Stimulated activated CD8-positive, alpha-beta memory T cell treated with anti-CD3 and anti-CD28 coated beads, Interleukin-7, amount 100 ng/mL, for 4 hours (primary cell): ENCODE results near the gene SLC23A2.
"Not testable (repeated sequence)": the region's sequence is repeated elsewhere in the genome, so short reads cannot be mapped to it uniquely, and the experiment has no call there.

ENCODE experiments used
- DNase-seq, 2 donors: peaks; one replicate each; pipeline ENCODE4 v3.0.0-alpha.2; 2020; ENCODE audit warnings: low read depth in 2 of 2

The SLC23A2 gene

GRCh38 chr20:5008759-5009158 lies 7.4 kb upstream of the SLC23A2 start:
- no peak for DNase-seq

DNA sequence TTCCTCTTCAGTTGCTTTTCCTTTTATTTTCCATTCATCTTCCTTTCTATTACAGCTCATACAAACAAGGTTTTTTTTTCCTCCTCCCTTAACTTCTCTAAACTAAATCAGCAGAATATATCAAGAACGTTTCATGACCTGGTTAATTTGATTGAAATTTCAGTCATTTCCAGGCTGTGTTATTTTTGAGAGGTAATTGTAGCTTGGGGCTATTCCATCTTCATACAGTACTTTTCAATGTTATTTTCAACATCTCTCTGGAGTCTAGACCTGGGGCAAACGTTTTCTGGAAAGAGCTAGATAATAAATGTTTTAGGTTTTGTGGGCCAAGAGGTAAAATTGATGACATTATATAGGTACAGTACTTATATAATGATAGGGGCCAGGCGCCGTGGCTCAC lies 4.0 kb upstream of the SLC23A2 start:
- no peak for DNase-seq

GRCh38 chr20:5004825-5005224 lies 3.5 kb upstream of the SLC23A2 start:
- not testable (repeated sequence) for DNase-seq

- DNase-seq: no peak
Measured at GRCh38 chr20:5003626-5004025, 2.3 kb upstream of the SLC23A2 start.

DNA sequence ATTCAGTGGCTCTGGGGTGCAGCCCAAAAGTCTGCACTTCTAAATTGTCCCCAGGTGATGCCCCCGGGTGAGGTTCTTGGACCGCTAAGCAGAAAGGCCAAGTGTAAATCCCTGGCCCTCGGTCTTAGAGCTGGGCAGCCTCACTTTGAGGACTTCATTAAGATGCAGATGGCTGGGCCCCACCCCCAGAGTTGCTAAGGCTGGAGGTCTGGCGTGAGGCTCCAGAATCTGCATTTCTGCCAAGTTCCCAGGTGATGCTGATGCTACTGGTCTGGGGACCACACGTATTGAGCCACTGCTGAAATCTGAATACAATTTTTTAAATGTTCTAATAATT lies 735 bp upstream of the SLC23A2 start:
- DNase-seq: no peak

DNA sequence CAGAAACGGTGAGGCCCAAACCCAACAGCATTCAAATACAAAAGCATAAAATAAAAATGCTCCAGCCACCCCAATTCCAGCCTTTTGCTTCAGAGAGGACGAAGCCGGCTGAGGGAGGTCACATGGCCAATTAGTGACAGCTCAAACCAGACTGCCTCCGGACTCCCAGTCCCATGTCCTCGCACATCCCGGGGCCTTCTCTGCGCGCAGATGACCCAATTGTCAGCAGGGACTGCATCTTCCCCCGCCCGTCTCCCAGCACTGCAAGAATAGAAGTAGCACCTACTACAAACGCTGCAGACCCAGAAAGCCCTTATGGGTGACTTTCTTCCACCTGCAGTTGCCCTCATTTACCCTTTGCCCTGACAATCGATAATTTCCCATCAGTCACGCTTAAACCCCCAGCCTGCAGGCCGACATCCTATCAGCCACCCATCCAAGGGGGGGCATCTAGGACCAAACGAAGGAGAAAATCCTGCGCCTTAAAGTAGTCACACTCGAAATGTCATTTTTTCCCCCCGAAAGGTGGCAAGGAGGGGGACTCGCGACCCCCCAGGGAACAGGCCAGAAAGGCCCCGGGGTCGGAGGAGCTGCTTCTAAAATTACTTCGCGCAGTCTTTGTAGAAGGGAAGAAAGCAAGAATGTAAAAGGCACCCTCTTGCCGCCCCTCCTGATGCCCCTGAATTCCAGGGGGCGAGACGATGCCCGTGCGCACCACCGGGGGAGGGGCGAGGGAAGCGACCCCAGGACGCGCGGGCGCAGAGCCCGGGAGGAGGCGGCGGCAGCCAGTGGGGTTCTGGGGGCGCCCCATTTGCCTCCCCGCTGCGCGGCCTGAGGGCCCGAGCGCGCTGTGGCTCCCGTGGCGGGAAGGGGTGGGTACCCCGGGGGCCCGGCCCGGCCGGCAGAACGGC lies 792 bp downstream of the SLC23A2 start:
- peak in 1 of 2 donors; percentile 8 for DNase-seq

DNA sequence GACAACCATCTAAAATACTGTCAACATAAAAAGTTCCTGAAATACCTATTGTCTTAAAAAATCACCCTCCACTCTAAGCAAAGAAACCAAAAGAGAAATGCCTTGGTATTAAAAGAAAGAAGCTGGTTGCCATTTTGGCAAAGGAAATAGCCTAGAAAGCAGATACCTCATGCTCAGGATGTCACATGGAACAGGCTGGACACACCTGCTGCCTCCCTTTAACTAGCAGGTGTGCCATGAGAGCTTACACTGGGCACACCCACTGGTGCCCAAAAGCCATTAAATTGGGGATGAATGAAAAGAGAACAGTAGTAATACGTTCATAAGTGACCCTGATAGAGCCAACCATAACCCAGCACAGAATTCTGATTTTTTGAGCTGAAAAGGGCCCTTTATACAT lies 1.5 kb downstream of the SLC23A2 start:
- DNase-seq: no peak

GRCh38 chr20:4998160-4998651 lies 3.1 kb downstream of the SLC23A2 start:
- DNase-seq: no peak

GRCh38 chr20:4997222-4997621 lies 4.1 kb downstream of the SLC23A2 start:
- DNase-seq: no peak

DNA sequence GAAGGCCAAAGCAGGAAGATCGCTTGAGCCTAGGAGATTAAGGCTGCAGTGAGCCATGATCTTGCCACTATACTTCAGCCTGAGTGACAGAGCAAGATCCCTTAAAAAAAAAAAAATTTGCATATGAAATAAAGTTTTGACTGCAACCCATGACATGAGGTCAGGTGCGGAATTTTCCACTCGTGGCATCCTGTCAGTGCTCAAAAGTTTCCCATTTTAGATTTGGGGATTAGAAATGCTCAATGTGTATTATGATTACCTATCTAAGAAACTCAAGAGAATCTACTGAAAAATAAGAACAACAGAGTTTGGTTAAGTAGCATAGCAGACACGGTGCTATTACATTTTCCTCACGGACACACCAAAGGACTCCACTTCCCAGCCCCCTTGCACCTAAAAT lies 11.7 kb downstream of the SLC23A2 start:
- DNase-seq: no peak

DNA sequence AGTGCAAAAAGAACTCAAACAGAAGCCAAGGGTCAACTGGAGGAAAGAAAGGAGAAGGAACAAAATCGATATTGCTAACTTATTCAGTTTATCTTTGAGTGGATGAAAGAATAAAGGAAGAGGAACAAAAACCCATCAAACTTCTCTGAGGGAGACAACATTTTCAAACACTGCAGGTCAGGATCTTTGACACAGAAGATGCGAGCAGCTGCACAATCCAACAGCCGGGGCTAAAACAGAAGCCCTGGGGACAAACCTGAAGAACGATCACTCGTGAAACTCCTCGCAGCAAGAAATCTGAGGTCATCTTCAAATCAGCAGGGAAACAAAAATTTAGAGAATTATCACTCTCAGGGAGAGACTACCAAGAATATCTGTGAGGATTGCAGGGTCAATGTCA lies 14.2 kb downstream of the SLC23A2 start:
- DNase-seq: no peak

DNA sequence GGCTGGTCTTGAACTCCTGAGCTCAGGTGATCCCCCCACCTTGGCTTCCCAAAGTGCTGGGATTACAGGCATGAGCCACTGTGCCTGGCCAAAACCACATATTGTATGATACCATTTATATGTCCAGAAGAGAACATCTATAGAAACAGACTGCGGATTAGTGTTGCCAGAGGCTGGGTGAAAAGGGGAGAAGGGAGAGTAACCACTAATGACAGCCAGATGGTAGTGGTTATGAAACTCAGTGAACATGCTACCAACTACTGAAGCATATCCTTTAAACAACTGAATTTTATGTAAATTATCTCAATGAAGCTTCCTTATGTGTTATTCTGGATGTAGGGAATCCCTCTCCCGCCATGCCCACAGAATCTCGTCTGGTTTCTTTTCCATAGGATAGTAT lies 15.7 kb downstream of the SLC23A2 start:
- no peak for DNase-seq

DNA sequence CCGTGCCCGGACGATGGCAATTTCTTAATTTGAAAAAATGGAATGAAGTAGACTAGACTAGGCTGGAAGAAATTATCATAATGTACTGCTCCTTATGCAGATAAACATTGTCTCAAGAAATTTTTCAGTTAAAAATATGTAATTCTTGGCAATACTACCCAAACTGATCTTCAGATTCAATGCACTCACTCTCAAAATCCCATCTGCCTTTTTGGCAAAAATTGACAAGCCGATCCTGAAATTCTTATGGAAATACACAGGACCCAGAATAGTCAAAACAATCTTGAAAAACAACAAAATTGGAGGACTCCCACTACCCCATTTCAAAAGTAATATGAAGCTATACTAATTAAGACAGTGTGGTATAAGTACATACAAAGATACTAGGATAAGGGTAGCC lies 19.0 kb downstream of the SLC23A2 start:
- no peak for DNase-seq

GRCh38 chr20:4979841-4980410 lies 21.4 kb downstream of the SLC23A2 start:
- no peak for DNase-seq

DNA sequence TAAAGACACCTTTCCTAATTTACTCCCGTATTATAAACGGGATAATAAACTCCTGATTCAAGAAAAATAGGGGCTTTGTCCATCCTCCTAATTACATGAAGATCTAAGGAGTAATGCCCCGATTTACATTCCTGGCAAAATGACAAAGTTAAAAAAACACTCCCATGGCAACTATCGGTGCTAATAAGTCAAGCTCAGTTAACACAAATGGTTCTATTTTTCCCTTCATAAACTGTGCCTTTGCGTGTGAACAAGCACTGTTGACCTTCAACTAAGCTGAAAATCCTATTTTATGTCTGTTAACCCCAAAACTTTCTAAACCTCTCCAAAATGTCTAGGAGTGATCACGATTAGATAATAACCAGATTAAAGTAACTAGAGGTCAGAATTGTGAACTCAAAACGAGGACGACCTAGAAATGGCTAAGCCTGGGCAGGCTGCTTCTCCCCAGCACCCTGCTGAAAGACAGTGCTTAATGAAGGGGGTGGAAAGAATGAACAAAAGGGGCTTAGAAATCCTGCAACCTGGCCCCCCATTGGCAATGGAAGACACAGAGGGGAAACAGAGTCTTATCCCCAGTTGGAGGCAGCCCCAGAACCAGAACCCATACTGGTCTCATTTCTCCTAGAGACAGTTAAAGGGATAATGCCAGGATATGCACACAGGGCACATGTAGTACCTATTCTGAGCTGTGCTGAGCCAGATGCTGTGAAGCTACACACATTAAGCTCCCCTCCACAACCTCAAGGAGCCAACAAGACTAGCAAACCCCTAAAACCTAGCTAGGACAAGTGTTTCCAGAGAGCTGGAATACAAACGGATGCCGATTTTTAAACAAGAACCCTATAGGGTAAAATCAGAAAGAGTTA lies 23.0 kb downstream of the SLC23A2 start:
- DNase-seq: no peak

DNA sequence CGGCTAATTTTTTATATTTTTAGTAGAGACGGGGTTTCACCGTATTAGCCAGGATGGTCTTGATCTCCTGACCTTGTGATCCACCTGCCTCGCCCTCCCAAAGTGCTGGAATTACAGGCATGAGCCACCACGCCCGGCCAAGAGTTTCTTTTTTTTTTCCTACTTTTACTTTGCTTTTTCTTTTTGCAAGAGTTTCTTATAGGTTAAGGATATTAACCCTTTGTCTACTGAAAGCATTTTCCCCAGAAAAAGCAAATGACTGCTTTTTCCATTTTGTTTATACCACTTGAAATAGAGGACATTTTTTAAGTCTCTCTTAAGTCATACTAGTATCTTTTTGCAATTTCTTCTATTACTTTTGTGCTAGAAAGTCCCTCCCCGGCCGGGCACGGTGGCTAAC lies 25.3 kb downstream of the SLC23A2 start:
- DNase-seq: not testable (repeated sequence)

DNA sequence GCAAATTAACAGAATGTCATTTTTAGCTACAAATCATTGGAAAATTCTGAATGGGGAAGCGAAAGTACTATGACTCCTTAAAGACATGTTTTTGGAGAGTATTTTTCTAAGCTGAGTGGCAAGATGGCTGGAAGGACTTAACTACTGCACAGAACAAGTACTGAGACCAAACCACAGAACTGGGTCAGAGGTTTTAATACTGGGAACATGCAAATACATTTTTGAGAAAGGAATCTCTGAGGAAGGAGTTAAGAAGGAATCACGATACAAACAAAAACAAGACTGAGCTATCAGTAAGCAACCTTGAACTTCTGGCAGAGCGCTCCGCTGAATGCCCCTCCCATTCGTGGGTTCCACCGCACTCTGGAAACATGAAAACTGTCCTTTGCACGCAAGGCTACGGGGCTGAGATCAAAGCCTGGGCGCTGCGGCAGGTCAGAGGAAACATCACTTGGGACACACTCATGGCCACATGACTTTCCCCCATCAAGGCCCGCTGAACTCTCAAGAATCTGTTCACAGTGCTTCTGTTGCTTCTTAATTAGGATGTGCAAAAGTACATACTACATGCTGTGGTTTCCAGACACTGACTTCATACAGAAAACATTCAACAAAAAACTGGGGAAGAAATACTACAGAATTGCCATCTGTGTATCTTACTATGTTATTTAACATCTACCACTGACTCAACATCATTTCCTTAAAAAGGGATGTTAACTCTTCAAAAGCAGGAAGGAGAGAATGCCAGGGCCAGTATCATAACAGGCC lies 27.8 kb downstream of the SLC23A2 start:
- DNase-seq: peak; percentile 9 to 14

- no peak for DNase-seq
Measured at GRCh38 chr20:4972506-4973251, 28.6 kb downstream of the SLC23A2 start.

GRCh38 chr20:4971064-4971463 lies 30.2 kb downstream of the SLC23A2 start:
- DNase-seq: no peak

DNA sequence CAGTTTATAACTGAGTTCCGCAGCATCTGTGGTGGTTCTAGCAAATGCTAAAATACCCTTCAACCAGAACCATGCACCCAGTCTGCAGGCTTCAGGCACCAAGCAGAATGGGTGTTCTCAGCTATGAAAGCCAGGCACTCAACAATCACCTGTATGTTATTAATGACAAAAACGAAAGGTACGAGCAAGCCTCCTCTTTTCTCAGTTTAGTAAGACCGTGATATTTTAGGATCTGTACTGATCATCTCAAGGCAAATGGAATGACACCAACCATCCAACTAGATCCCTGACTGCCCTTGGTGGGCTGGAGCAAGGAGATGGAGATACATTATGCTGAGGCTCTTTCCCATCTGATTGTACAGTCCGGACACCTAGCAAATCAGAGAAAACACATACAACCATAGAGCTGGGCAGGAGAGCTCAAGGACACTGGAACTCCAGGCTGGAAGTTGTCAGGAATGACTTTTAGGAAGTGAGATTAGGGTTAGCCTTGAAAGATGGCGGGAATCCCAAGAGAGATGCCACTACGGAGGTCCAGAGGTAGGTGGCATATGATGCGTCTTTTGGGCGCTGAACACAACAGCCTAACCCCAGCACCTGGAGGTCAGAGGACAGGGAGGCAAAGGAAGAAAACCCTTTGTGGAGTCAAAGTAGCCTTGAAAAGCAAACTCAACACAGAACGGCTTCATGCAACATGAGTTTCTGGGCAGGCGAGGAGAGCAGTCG lies 33.4 kb downstream of the SLC23A2 start:
- DNase-seq: no peak
